SKM-1 treated with dmso at 0.1 percent for 144 hours (cell line): ENCODE measurements around the gene NELL1.

Experiments
- DNase-seq: peaks from one replicate; lab custom pipeline; 2025; ENCODE audit not compliant: unreplicated experiment; lab: John Stamatoyannopoulos, UW

The NELL1 gene

GRCh38 chr11:21622995-21623394 lies 953.6 kb downstream of the NELL1 start:
- no peak for DNase-seq
